HepG2 (cell line): ENCODE measurements around the gene ANAPC16.

ENCODE experiments used
- ASH2L ChIP-seq: fragments of 300-600, 200-600 bp; sonication (generic); IDR thresholded peaks from 2 replicates; pipeline ENCODE4 v1.7.0; 2017; ENCODE audit warnings: low read depth, mild to moderate bottlenecking, moderate library complexity, mixed read lengths, low read length; ENCODE audit not compliant: insufficient read length
- PHF21A ChIP-seq: sonication (generic); formaldehyde crosslinking; IDR thresholded peaks from 2 replicates; pipeline ENCODE4 v1.5.0; 2020; ENCODE audit warnings: mild to moderate bottlenecking, missing genetic modification reagents
- REST ChIP-seq, 2 experiments: IDR thresholded peaks; 2 replicates each; pipeline ENCODE4 v1.6.1; 2011 to 2012; ENCODE audit warnings: low read length in 2 of 2, borderline replicate concordance in 1 of 2, low read depth in 1 of 2, mild to moderate bottlenecking in 1 of 2, moderate library complexity in 1 of 2
- ZFP36L1 ChIP-seq: sonication (generic); formaldehyde crosslinking; IDR thresholded peaks from 2 replicates; pipeline ENCODE4 v1.8.0; 2022; ENCODE audit warnings: mild to moderate bottlenecking, missing genetic modification reagents, moderate library complexity
- ZNF143 ChIP-seq: sonication (generic); formaldehyde crosslinking; IDR thresholded peaks from 2 replicates; pipeline ENCODE4 v1.4.0; 2020; ENCODE audit warnings: missing genetic modification reagents
- ZNF24 ChIP-seq: fragments of 450-650 bp; IDR thresholded peaks from 2 replicates; pipeline ENCODE4 v1.6.1; 2017; ENCODE audit warnings: antibody characterized with exemption, mild to moderate bottlenecking
- ZNF263 ChIP-seq: sonication (generic); formaldehyde crosslinking; IDR thresholded peaks from 2 replicates; pipeline ENCODE4 v1.4.0; 2020; ENCODE audit warnings: missing genetic modification reagents
- ZNF431 ChIP-seq: sonication (generic); formaldehyde crosslinking; IDR thresholded peaks from 2 replicates; pipeline ENCODE4 v1.9.0; 2022; ENCODE audit warnings: missing genetic modification reagents, low read depth, mild to moderate bottlenecking, borderline replicate concordance
- TF ChIP-seq, protein P1 (sequence below): sonication (generic); formaldehyde crosslinking; IDR thresholded peaks from 2 replicates; pipeline ENCODE4 v1.5.0; 2020; ENCODE audit warnings: mild to moderate bottlenecking, missing genetic modification reagents, moderate library complexity
- TF ChIP-seq, protein P2 (sequence below): sonication (generic); formaldehyde crosslinking; IDR thresholded peaks from one replicate; pipeline ENCODE4 v1.5.1; 2020; ENCODE audit warnings: mild to moderate bottlenecking, missing genetic modification reagents; ENCODE audit errors: not compliant biosample characterization

GRCh38 chr10:72267819-72268399 lies 52.1 kb downstream of the ANAPC16 start:
- TF ChIP-seq ASH2L (no peak), ZFP36L1 (CRISPR knock-in tag) (no peak), REST (IDR thresholded peaks at IDR 0.05; ENCODE audit: borderline replicate concordance in 1 of 2, low read depth in 1 of 2, low read length in 2 of 2) (no peak), ZNF263 (peak; percentile 93), ZNF143 (CRISPR knock-in tag) (no peak), ZNF24 (no peak), ZNF431 (CRISPR knock-in tag) (no peak), PHF21A (CRISPR knock-in tag) (no peak)
- TF ChIP-seq, protein P1, sequence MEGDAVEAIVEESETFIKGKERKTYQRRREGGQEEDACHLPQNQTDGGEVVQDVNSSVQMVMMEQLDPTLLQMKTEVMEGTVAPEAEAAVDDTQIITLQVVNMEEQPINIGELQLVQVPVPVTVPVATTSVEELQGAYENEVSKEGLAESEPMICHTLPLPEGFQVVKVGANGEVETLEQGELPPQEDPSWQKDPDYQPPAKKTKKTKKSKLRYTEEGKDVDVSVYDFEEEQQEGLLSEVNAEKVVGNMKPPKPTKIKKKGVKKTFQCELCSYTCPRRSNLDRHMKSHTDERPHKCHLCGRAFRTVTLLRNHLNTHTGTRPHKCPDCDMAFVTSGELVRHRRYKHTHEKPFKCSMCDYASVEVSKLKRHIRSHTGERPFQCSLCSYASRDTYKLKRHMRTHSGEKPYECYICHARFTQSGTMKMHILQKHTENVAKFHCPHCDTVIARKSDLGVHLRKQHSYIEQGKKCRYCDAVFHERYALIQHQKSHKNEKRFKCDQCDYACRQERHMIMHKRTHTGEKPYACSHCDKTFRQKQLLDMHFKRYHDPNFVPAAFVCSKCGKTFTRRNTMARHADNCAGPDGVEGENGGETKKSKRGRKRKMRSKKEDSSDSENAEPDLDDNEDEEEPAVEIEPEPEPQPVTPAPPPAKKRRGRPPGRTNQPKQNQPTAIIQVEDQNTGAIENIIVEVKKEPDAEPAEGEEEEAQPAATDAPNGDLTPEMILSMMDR (CRISPR knock-in tag) = no peak
- TF ChIP-seq, protein P2, sequence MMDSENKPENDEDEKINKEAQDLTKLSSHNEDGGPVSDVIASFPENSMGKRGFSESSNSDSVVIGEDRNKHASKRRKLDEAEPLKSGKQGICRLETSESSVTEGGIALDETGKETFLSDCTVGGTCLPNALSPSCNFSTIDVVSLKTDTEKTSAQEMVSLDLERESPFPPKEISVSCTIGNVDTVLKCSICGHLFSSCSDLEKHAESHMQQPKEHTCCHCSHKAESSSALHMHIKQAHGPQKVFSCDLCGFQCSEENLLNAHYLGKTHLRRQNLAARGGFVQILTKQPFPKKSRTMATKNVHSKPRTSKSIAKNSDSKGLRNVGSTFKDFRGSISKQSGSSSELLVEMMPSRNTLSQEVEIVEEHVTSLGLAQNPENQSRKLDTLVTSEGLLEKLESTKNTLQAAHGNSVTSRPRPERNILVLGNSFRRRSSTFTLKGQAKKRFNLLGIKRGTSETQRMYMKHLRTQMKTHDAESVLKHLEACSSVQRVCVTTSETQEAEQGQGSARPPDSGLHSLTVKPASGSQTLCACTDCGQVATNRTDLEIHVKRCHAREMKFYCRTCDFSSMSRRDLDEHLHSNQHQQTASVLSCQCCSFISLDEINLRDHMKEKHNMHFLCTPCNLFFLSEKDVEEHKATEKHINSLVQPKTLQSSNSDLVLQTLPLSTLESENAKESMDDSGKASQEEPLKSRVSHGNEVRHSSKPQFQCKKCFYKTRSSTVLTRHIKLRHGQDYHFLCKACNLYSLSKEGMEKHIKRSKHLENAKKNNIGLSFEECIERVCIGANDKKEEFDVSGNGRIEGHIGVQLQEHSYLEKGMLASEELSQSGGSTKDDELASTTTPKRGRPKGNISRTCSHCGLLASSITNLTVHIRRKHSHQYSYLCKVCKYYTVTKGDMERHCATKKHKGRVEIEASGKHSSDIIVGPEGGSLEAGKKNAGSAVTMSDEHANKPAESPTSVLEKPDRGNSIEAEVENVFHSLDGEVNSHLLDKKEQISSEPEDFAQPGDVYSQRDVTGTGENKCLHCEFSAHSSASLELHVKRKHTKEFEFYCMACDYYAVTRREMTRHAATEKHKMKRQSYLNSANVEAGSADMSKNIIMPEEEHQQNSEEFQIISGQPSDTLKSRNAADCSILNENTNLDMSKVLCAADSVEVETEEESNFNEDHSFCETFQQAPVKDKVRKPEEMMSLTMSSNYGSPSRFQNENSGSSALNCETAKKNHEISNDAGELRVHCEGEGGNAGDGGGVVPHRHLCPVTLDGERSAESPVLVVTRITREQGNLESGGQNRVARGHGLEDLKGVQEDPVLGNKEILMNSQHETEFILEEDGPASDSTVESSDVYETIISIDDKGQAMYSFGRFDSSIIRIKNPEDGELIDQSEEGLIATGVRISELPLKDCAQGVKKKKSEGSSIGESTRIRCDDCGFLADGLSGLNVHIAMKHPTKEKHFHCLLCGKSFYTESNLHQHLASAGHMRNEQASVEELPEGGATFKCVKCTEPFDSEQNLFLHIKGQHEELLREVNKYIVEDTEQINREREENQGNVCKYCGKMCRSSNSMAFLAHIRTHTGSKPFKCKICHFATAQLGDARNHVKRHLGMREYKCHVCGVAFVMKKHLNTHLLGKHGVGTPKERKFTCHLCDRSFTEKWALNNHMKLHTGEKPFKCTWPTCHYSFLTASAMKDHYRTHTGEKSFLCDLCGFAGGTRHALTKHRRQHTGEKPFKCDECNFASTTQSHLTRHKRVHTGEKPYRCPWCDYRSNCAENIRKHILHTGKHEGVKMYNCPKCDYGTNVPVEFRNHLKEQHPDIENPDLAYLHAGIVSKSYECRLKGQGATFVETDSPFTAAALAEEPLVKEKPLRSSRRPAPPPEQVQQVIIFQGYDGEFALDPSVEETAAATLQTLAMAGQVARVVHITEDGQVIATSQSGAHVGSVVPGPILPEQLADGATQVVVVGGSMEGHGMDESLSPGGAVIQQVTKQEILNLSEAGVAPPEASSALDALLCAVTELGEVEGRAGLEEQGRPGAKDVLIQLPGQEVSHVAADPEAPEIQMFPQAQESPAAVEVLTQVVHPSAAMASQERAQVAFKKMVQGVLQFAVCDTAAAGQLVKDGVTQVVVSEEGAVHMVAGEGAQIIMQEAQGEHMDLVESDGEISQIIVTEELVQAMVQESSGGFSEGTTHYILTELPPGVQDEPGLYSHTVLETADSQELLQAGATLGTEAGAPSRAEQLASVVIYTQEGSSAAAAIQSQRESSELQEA (CRISPR knock-in tag) = no peak
